GM04503 (cell line): ENCODE data around the gene TYRO3.
"Not testable (repeated sequence)": the region's sequence is repeated elsewhere in the genome, so short reads cannot be mapped to it uniquely, and the experiment has no call there.

Experiments used
- DNase-seq: peaks from one replicate; pipeline ENCODE4 v3.0.0-alpha.2; 2012; ENCODE audit warnings: low read depth

TYRO3 gene

GRCh38 chr15:41554343-41554742 lies 4.7 kb upstream of the TYRO3 start:
- DNase-seq = no peak

- DNase-seq = no peak
Observed at GRCh38 chr15:41554915-41555314, 4.1 kb upstream of the TYRO3 start.

- DNase-seq = no peak
Observed at GRCh38 chr15:41556677-41557076, 2.3 kb upstream of the TYRO3 start.

GRCh38 chr15:41557673-41558399 lies 1.2 kb upstream of the TYRO3 start:
- DNase-seq = peak; percentile 12

- DNase-seq = no peak
Observed at GRCh38 chr15:41559239-41559782, 299 bp downstream of the TYRO3 start.

- no peak for DNase-seq
Observed at GRCh38 chr15:41560572-41560874, 1.5 kb downstream of the TYRO3 start.

GRCh38 chr15:41561104-41561776 lies 2.2 kb downstream of the TYRO3 start:
- no peak for DNase-seq

GRCh38 chr15:41561777-41562145 lies 2.7 kb downstream of the TYRO3 start:
- DNase-seq = no peak

GRCh38 chr15:41562244-41562643 lies 3.2 kb downstream of the TYRO3 start:
- no peak for DNase-seq

GRCh38 chr15:41562784-41563198 lies 3.8 kb downstream of the TYRO3 start:
- no peak for DNase-seq

- DNase-seq = no peak
Observed at GRCh38 chr15:41564286-41564959, 5.4 kb downstream of the TYRO3 start.

- DNase-seq = no peak
Observed at GRCh38 chr15:41564960-41565502, 6.0 kb downstream of the TYRO3 start.

GRCh38 chr15:41565702-41566101 lies 6.7 kb downstream of the TYRO3 start:
- no peak for DNase-seq

- no peak for DNase-seq
Observed at GRCh38 chr15:41566121-41566885, 7.3 kb downstream of the TYRO3 start.

GRCh38 chr15:41567261-41567660 lies 8.2 kb downstream of the TYRO3 start:
- no peak for DNase-seq

GRCh38 chr15:41567862-41568261 lies 8.8 kb downstream of the TYRO3 start:
- no peak for DNase-seq

GRCh38 chr15:41568350-41569017 lies 9.5 kb downstream of the TYRO3 start:
- DNase-seq = no peak

- DNase-seq = not testable (repeated sequence)
Observed at GRCh38 chr15:41569232-41569631, 10.2 kb downstream of the TYRO3 start.

GRCh38 chr15:41570764-41571163 lies 11.8 kb downstream of the TYRO3 start:
- DNase-seq = no peak

- DNase-seq = no peak
Observed at GRCh38 chr15:41571948-41572347, 12.9 kb downstream of the TYRO3 start.

- no peak for DNase-seq
Observed at GRCh38 chr15:41572866-41573265, 13.9 kb downstream of the TYRO3 start.

- DNase-seq = no peak
Observed at GRCh38 chr15:41573396-41573795, 14.4 kb downstream of the TYRO3 start.
